Trophoblast cell (in vitro differentiated cells and primary cell): ENCODE measurements around the gene CDC42EP2.

Experiments
- DNase-seq, 2 donors: peaks; one replicate each; pipeline ENCODE4 v3.0.0-alpha.2; 2016
- H2AFZ ChIP-seq: 2 replicates; pipeline ENCODE4 v1.6.1; 2013; ENCODE audit warnings: low read length, moderate library complexity, mild to moderate bottlenecking; ENCODE audit not compliant: insufficient read depth, poor library complexity
- H2AK5ac ChIP-seq: 2 replicates; pipeline ENCODE4 v1.6.1; 2013; ENCODE audit warnings: mild to moderate bottlenecking, low read length
- H2BK120ac ChIP-seq: 2 replicates; pipeline ENCODE4 v1.6.1; 2013; ENCODE audit warnings: low read length, mild to moderate bottlenecking, moderate library complexity; ENCODE audit not compliant: insufficient read depth, poor library complexity
- H2BK12ac ChIP-seq: 2 replicates; pipeline ENCODE4 v1.6.1; 2013; ENCODE audit warnings: mild to moderate bottlenecking, low read length, moderate library complexity
- H2BK5ac ChIP-seq: 2 replicates; pipeline ENCODE4 v1.6.1; 2013; ENCODE audit warnings: low read length, low read depth, moderate library complexity, mild to moderate bottlenecking; ENCODE audit not compliant: poor library complexity
- H3K14ac ChIP-seq: 2 replicates; pipeline ENCODE4 v1.6.1; 2013; ENCODE audit warnings: mild to moderate bottlenecking, low read length
- H3K18ac ChIP-seq: 2 replicates; pipeline ENCODE4 v1.6.1; 2013; ENCODE audit warnings: mild to moderate bottlenecking, low read length
- H3K23ac ChIP-seq: 2 replicates; pipeline ENCODE4 v1.6.1; 2013; ENCODE audit warnings: low read length
- H3K27ac ChIP-seq: 2 replicates; pipeline ENCODE4 v1.5.1; 2013; ENCODE audit warnings: low read depth, mild to moderate bottlenecking, inconsistent platforms, low read length, moderate library complexity
- H3K27me3 ChIP-seq: 2 replicates; pipeline ENCODE4 v1.6.1; 2013; ENCODE audit warnings: inconsistent platforms, mild to moderate bottlenecking, low read length, moderate library complexity; ENCODE audit not compliant: insufficient read depth
- H3K36me3 ChIP-seq, 2 experiments: 1 replicate in 1 of 2; 2 replicates in 1 of 2; pipeline ENCODE4 v1.6.1; 2013; ENCODE audit warnings: low read length in 2 of 2, mild to moderate bottlenecking in 2 of 2, moderate library complexity in 1 of 2; ENCODE audit not compliant: insufficient read depth in 2 of 2, control insufficient read depth in 1 of 2
- H3K4ac ChIP-seq: 2 replicates; pipeline ENCODE4 v1.6.1; 2013; ENCODE audit warnings: low read depth, mild to moderate bottlenecking, low read length, moderate library complexity
- H3K4me1 ChIP-seq, 2 experiments: 1 replicate in 1 of 2; 2 replicates in 1 of 2; pipeline ENCODE4 v1.6.1; 2013; ENCODE audit warnings: low read length in 2 of 2, mild to moderate bottlenecking in 2 of 2, moderate library complexity in 1 of 2; ENCODE audit not compliant: insufficient read depth in 2 of 2, control insufficient read depth in 1 of 2
- H3K4me2 ChIP-seq: 2 replicates; pipeline ENCODE4 v1.6.1; 2013; ENCODE audit warnings: inconsistent platforms, mild to moderate bottlenecking, low read length, moderate library complexity
- H3K4me3 ChIP-seq: 2 replicates; pipeline ENCODE4 v1.5.1; 2013; ENCODE audit warnings: mild to moderate bottlenecking, low read depth, low read length, inconsistent platforms
- H3K79me1 ChIP-seq: one replicate; pipeline ENCODE4 v1.6.1; 2013; ENCODE audit warnings: low read length
- H3K79me2 ChIP-seq: 2 replicates; pipeline ENCODE4 v1.6.1; 2013; ENCODE audit warnings: low read length, mild to moderate bottlenecking; ENCODE audit not compliant: control insufficient read depth, insufficient read depth, poor library complexity
- H3K9ac ChIP-seq: 2 replicates; pipeline ENCODE4 v1.6.1; 2013; ENCODE audit warnings: mild to moderate bottlenecking, low read length
- H3K9me3 ChIP-seq: 2 replicates; pipeline ENCODE4 v1.6.1; 2013; ENCODE audit warnings: low read depth, mild to moderate bottlenecking, control low read depth, inconsistent platforms, low read length; ENCODE audit not compliant: insufficient read depth
- H4K12ac ChIP-seq: 2 replicates; pipeline ENCODE4 v1.6.1; 2013; ENCODE audit warnings: low read depth, mild to moderate bottlenecking, low read length, moderate library complexity
- H4K8ac ChIP-seq: 2 replicates; pipeline ENCODE4 v1.6.1; 2013; ENCODE audit warnings: low read depth, mild to moderate bottlenecking, low read length, moderate library complexity
- H4K91ac ChIP-seq: one replicate; pipeline ENCODE4 v1.6.1; 2013; ENCODE audit warnings: low read depth, mild to moderate bottlenecking, low read length, moderate library complexity
- WGBS: extraction: QIAGEN DNeasy Blood & Tissue Kit; methylation state at CpG from one replicate; pipeline ENCODE4 v1.1.7; 2013; ENCODE audit warnings: missing lambda C conversion rate; ENCODE audit not compliant: insufficient read length, insufficient coverage; ENCODE audit errors: extremely low coverage; 5-methylcytosine and 5-hydroxymethylcytosine counted together

Gene CDC42EP2

DNA sequence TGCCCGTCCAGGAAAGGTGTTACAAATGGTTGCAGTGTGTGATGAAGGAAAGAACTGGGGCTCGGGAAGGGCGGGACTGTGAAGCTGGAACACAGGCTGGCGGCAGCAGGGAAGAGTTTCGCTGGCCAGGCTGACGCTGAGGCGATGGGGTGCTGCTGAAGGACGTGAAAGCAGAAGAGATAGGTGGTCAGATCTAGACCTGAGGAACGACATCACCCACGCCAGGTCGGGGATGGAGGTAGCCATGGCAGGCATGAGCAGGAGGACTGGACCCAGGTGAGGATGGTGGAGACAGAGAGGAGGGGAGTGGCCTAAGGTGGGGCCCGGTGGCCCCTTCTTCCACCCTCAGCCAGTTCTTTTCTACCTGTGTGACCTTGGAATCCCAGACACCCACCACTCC lies 9.1 kb downstream of the CDC42EP2 start:
- H3K4ac ChIP-seq, result no peak overlapping the region
- H3K4me2 ChIP-seq, result no peak overlapping the region
- H2BK12ac ChIP-seq, result no peak overlapping the region
- H3K79me1 ChIP-seq, result no peaks in the 10 kb centered on the region
- H3K36me3 ChIP-seq, result peaks cover 21 to 24% of the 10 kb centered on the region in 2 experiments
- no peaks in the 10 kb centered on the region for H3K4me1 ChIP-seq
- no peak overlapping the region for H2BK5ac ChIP-seq
- no peak overlapping the region for H3K27ac ChIP-seq
- no peak overlapping the region for H2BK120ac ChIP-seq
- no peak overlapping the region for H2AK5ac ChIP-seq
- no peak for DNase-seq
- H2AFZ ChIP-seq, result no peak overlapping the region
- no peaks in the 10 kb centered on the region for H3K9me3 ChIP-seq
- no peak overlapping the region for H3K9ac ChIP-seq
- no peaks in the 10 kb centered on the region for H3K27me3 ChIP-seq
- H3K18ac ChIP-seq, result no peak overlapping the region
- WGBS, result no CpG with 5 or more reads among the region's 12 CpGs
- no peaks in the 10 kb centered on the region for H3K79me2 ChIP-seq
- no peak overlapping the region for H4K12ac ChIP-seq
- no peak overlapping the region for H3K14ac ChIP-seq
- no peak overlapping the region for H3K23ac ChIP-seq
- no peak overlapping the region for H3K4me3 ChIP-seq
- H4K91ac ChIP-seq, result no peak overlapping the region
- no peak overlapping the region for H4K8ac ChIP-seq

- H3K27ac ChIP-seq, result no peak overlapping the region
- H2BK120ac ChIP-seq, result no peak overlapping the region
- H4K12ac ChIP-seq, result no peak overlapping the region
- no peak overlapping the region for H3K14ac ChIP-seq
- WGBS, result no CpG with 5 or more reads among the region's 4 CpGs
- H3K79me1 ChIP-seq, result no peaks in the 10 kb centered on the region
- no peak overlapping the region for H4K8ac ChIP-seq
- H2AFZ ChIP-seq, result no peak overlapping the region
- no peak overlapping the region for H2BK12ac ChIP-seq
- H3K9ac ChIP-seq, result no peak overlapping the region
- no peak overlapping the region for H3K4me3 ChIP-seq
- no peak overlapping the region for H2BK5ac ChIP-seq
- H3K9me3 ChIP-seq, result no peaks in the 10 kb centered on the region
- no peak for DNase-seq
- no peak overlapping the region for H3K4ac ChIP-seq
- H4K91ac ChIP-seq, result no peak overlapping the region
- H3K79me2 ChIP-seq, result no peaks in the 10 kb centered on the region
- H2AK5ac ChIP-seq, result no peak overlapping the region
- H3K23ac ChIP-seq, result no peak overlapping the region
- H3K4me2 ChIP-seq, result no peak overlapping the region
- peaks cover 20 to 23% of the 10 kb centered on the region in 2 experiments for H3K36me3 ChIP-seq
- H3K27me3 ChIP-seq, result no peaks in the 10 kb centered on the region
- H3K4me1 ChIP-seq, result no peaks in the 10 kb centered on the region
- H3K18ac ChIP-seq, result no peak overlapping the region
These were observed 10.8 kb downstream of the CDC42EP2 start for GRCh38 chr11:65325435-65325834.

DNA sequence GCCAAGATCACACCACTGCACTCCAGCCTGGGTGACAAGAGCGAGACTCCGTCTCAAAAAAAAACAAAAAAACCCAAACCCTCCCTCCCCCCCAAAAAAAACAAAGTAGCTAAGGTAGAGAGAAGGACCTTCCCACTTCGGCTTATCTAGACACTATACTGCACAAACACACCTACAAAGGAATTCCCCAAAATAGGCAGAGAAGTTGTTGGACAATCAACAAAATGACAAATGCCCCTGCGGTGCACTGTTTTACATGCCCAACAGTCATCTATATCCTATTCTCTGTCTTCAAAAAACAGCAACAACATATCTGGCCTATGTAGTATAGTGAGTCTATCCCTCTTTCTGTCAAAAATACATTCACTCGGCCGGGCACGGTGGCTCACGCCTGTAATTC lies 12.4 kb downstream of the CDC42EP2 start:
- no peak overlapping the region for H4K91ac ChIP-seq
- H3K27me3 ChIP-seq, result no peaks in the 10 kb centered on the region
- no peak overlapping the region for H3K9ac ChIP-seq
- no peaks in the 10 kb centered on the region for H3K4me1 ChIP-seq
- peaks cover 4 to 7% of the 10 kb centered on the region in 2 experiments for H3K36me3 ChIP-seq
- H3K79me2 ChIP-seq, result no peaks in the 10 kb centered on the region
- H3K4me3 ChIP-seq, result no peak overlapping the region
- no peaks in the 10 kb centered on the region for H3K9me3 ChIP-seq
- no peak overlapping the region for H4K8ac ChIP-seq
- H2AFZ ChIP-seq, result no peak overlapping the region
- WGBS, result no CpG with 5 or more reads among the region's 8 CpGs
- no peak overlapping the region for H2AK5ac ChIP-seq
- H3K14ac ChIP-seq, result no peak overlapping the region
- H3K79me1 ChIP-seq, result no peaks in the 10 kb centered on the region
- no peak overlapping the region for H2BK120ac ChIP-seq
- H3K4me2 ChIP-seq, result no peak overlapping the region
- DNase-seq, result no peak
- no peak overlapping the region for H2BK12ac ChIP-seq
- H2BK5ac ChIP-seq, result no peak overlapping the region
- no peak overlapping the region for H3K4ac ChIP-seq
- no peak overlapping the region for H4K12ac ChIP-seq
- H3K23ac ChIP-seq, result no peak overlapping the region
- H3K18ac ChIP-seq, result no peak overlapping the region
- no peak overlapping the region for H3K27ac ChIP-seq

GRCh38 chr11:65329478-65329877 lies 14.8 kb downstream of the CDC42EP2 start:
- no peak overlapping the region for H3K9ac ChIP-seq

More at GRCh38 chr11:65329478-65329877, 14.8 kb downstream of the CDC42EP2 start:
- peaks cover 8% of the 10 kb centered on the region for H3K79me2 ChIP-seq
- H2BK12ac ChIP-seq, result no peak overlapping the region
- no peak for DNase-seq
- no peak overlapping the region for H3K4me2 ChIP-seq
- no peak overlapping the region for H4K12ac ChIP-seq
- no peak overlapping the region for H2AFZ ChIP-seq
- H2BK5ac ChIP-seq, result no peak overlapping the region
- no peak overlapping the region for H3K4me3 ChIP-seq
- peaks cover 8% of the 10 kb centered on the region for H3K79me1 ChIP-seq
- H3K27ac ChIP-seq, result no peak overlapping the region
- no peak overlapping the region for H2AK5ac ChIP-seq
- no peaks in the 10 kb centered on the region for H3K36me3 ChIP-seq
- no peak overlapping the region for H3K23ac ChIP-seq
- H3K27me3 ChIP-seq, result no peaks in the 10 kb centered on the region
- WGBS, result no CpG with 5 or more reads among the region's 2 CpGs
- no peak overlapping the region for H4K91ac ChIP-seq
- H3K18ac ChIP-seq, result no peak overlapping the region
- H2BK120ac ChIP-seq, result no peak overlapping the region
- H4K8ac ChIP-seq, result no peak overlapping the region
- H3K9me3 ChIP-seq, result no peaks in the 10 kb centered on the region
- H3K14ac ChIP-seq, result no peak overlapping the region
- H3K4me1 ChIP-seq, result peaks cover 0 to 2% of the 10 kb centered on the region in 2 experiments
- H3K4ac ChIP-seq, result no peak overlapping the region
